DND-41 (cell line): Measurements from ENCODE around the gene GPRC5D.

Experiments used
- ATAC-seq: fragments of 200-7000 bp; cut with Tn5 transposase; 3 replicates; pipeline ENCODE4 v1.9.1; 2021; ENCODE audit warnings: low read depth; ENCODE audit not compliant: insufficient read depth
- DNase-seq: peaks from one replicate; pipeline ENCODE4 v3.0.0-alpha.2; 2020
- H2AFZ ChIP-seq: 2 replicates; pipeline ENCODE4 v1.6.0; 2012; ENCODE audit warnings: low read depth, low read length
- H3K27ac ChIP-seq: 2 replicates; pipeline ENCODE4 v1.5.1; 2012; ENCODE audit warnings: low read length, inconsistent platforms
- H3K27me3 ChIP-seq: fragments of 200-600 bp; sonication (generic); 2 replicates; pipeline ENCODE4 v1.6.0; 2012; ENCODE audit warnings: low read length, mild to moderate bottlenecking, inconsistent platforms; ENCODE audit not compliant: insufficient read depth, poor library complexity
- H3K36me3 ChIP-seq: 2 replicates; pipeline ENCODE4 v1.5.1; 2012; ENCODE audit warnings: low read length, inconsistent platforms; ENCODE audit not compliant: insufficient read depth
- H3K4me1 ChIP-seq: 2 replicates; pipeline ENCODE4 v1.5.1; 2012; ENCODE audit warnings: mild to moderate bottlenecking, low read length; ENCODE audit not compliant: insufficient read depth
- H3K4me2 ChIP-seq: 2 replicates; pipeline ENCODE4 v1.6.0; 2012; ENCODE audit warnings: mild to moderate bottlenecking, moderate library complexity, low read length, inconsistent platforms; ENCODE audit not compliant: insufficient read depth
- H3K4me3 ChIP-seq, 2 experiments: fragments of 200-600 bp in 1 of 2; shearing (Covaris generic) in 1 of 2; 2 replicates each; pipeline ENCODE4 v1.5.1; 2012 to 2016; ENCODE audit warnings: inconsistent platforms in 2 of 2, low read length in 2 of 2, mild to moderate bottlenecking in 2 of 2, low read depth in 1 of 2, moderate library complexity in 1 of 2
- H3K79me2 ChIP-seq: 2 replicates; pipeline ENCODE4 v1.6.0; 2012; ENCODE audit warnings: low read length, inconsistent platforms; ENCODE audit not compliant: insufficient read depth
- H3K9ac ChIP-seq: 2 replicates; pipeline ENCODE4 v1.6.0; 2012; ENCODE audit warnings: low read depth, mild to moderate bottlenecking, inconsistent platforms, low read length, moderate library complexity
- H3K9me3 ChIP-seq: 2 replicates; pipeline ENCODE4 v1.5.1; 2012; ENCODE audit warnings: low read length, moderate library complexity, mild to moderate bottlenecking, inconsistent platforms; ENCODE audit not compliant: insufficient read depth, severe bottlenecking
- H4K20me1 ChIP-seq: 2 replicates; pipeline ENCODE4 v1.6.0; 2012; ENCODE audit warnings: low read length; ENCODE audit not compliant: insufficient read depth
- EZH2 ChIP-seq: IDR thresholded peaks from 3 replicates; pipeline ENCODE4 v1.6.1; 2012; ENCODE audit warnings: borderline replicate concordance, low read depth, mild to moderate bottlenecking, moderate library complexity, low read length, inconsistent platforms; ENCODE audit not compliant: severe bottlenecking
- TF ChIP-seq, protein P1 (sequence below): IDR thresholded peaks from 2 replicates; pipeline ENCODE4 v1.5.1; 2012; ENCODE audit warnings: borderline replicate concordance, low read length, moderate library complexity, mild to moderate bottlenecking; ENCODE audit not compliant: poor library complexity, severe bottlenecking; ENCODE audit errors: extremely low read depth

Gene GPRC5D

DNA sequence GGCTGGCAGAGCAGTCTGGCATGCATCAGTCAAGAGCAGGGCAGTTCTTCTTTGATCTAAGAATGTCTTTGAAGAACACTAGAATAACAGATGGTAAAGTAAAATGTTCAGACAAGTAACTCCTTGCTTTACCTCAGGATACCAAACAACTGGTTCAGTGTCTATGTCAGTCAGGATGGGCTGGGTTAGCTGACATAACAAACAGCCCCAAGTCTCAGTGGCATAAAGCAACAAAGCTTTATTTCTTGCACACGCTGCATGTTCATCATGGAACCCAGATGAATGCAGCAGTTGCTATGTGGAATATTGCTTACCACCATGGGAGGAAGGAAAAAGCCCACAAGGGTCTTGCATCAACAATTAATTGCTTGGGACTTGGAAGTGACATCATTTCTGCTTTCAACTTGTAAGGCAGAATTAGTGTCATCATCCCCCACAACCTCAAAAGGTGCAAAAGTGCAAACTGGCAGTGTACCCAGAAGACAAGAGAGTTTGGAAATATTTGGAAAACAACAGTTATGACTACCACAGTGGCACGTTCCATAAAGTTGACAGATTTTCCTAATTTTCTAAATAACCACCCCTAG lies 21.2 kb downstream of the GPRC5D start:
- Histone ChIP-seq H3K36me3 (no peaks in the 10 kb centered on the region), H4K20me1 (no peaks in the 10 kb centered on the region), H3K27ac (no peak overlapping the region), H3K4me3 (no peak overlapping the region), H2AFZ (no peak overlapping the region), H3K9ac (no peak overlapping the region), H3K4me1 (no peaks in the 10 kb centered on the region), H3K9me3 (no peaks in the 10 kb centered on the region), H3K79me2 (no peaks in the 10 kb centered on the region), H3K27me3 (no peaks in the 10 kb centered on the region), H3K4me2 (no peak overlapping the region)
- TF ChIP-seq EZH2, result no peak
- TF ChIP-seq, protein P1, sequence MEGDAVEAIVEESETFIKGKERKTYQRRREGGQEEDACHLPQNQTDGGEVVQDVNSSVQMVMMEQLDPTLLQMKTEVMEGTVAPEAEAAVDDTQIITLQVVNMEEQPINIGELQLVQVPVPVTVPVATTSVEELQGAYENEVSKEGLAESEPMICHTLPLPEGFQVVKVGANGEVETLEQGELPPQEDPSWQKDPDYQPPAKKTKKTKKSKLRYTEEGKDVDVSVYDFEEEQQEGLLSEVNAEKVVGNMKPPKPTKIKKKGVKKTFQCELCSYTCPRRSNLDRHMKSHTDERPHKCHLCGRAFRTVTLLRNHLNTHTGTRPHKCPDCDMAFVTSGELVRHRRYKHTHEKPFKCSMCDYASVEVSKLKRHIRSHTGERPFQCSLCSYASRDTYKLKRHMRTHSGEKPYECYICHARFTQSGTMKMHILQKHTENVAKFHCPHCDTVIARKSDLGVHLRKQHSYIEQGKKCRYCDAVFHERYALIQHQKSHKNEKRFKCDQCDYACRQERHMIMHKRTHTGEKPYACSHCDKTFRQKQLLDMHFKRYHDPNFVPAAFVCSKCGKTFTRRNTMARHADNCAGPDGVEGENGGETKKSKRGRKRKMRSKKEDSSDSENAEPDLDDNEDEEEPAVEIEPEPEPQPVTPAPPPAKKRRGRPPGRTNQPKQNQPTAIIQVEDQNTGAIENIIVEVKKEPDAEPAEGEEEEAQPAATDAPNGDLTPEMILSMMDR, result no peak
- DNase-seq (no peak), ATAC-seq (no peak)

DNA sequence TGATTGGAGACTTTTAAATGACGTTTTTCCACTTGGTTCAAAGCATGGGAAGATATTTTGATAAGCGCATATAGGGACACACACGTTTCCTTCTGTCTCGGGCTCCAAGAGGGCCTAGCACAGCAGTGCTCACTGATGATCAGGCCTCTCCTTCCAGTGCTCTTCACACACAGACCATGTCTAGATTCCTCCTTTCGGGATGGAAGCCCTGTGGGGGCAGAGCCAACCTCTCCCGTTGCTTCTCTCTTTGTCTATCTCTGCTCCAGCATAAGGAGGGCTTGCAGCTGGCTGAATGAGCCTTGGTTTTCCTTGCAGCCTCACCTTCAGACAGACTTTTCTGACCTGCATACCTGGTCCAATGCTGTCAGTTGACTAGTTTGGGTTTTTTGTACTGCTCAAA lies 22.3 kb downstream of the GPRC5D start:
- Histone ChIP-seq H3K27ac (no peak overlapping the region), H3K9ac (no peak overlapping the region), H3K4me1 (no peaks in the 10 kb centered on the region), H3K9me3 (no peaks in the 10 kb centered on the region), H2AFZ (no peak overlapping the region), H3K4me2 (no peak overlapping the region), H3K4me3 (no peak overlapping the region), H4K20me1 (no peaks in the 10 kb centered on the region), H3K79me2 (no peaks in the 10 kb centered on the region), H3K27me3 (no peaks in the 10 kb centered on the region), H3K36me3 (no peaks in the 10 kb centered on the region)
- DNase-seq, result no peak
- ATAC-seq, result no peak
- TF ChIP-seq, protein P1, result no peak
- TF ChIP-seq EZH2, result no peak

DNA sequence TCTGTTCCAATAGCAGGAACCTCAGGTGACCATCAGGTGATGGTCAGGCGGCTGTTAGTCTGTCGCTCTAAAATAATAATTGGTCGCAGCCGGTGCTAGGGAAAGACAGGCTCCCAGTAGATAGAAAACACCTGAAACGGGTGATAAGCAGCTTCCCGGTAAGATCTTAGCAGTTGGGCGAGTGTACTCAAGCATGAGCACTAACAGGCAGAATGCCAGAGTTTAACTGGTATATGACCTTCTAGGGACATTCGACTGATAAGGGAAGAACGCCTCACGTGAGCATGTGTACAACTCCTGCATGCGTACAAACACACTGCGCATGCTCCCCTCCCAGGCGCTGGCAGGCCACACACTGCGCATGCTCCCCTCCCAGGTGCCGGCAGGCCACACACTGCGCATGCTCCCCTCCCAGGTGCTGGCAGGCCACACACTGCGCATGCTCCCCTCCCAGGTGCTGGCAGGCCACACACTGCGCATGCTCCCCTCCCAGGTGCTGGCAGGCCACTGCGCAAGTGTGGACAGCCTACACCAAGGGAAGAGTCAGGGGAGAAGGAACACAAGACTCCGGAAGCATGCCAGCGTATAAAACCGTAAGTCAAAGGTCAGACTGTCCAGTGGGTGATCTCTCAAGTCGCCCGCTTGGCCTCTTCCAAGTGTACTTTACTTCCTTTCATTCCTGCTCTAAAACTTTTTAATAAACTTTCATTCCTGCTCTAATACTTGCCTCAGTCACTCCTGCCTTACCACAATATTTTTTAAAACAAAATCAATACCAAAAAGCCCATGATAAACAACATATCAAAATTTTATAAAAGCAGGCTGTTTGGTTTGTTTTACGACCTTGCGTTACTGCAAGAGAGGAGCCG lies 24.5 kb downstream of the GPRC5D start:
- TF ChIP-seq EZH2, result no peak
- TF ChIP-seq, protein P1, result no peak
- H2AFZ ChIP-seq, result no peak overlapping the region

More for the DNA sequence above, 24.5 kb downstream of the GPRC5D start:
- H3K4me3 ChIP-seq, result no peak overlapping the region
- H3K4me2 ChIP-seq, result no peak overlapping the region
- no peaks in the 10 kb centered on the region for H4K20me1 ChIP-seq
- ATAC-seq (no peak), DNase-seq (no peak)
- no peaks in the 10 kb centered on the region for H3K27me3 ChIP-seq
- H3K9ac ChIP-seq, result no peak overlapping the region
- H3K4me1 ChIP-seq, result no peaks in the 10 kb centered on the region
- H3K27ac ChIP-seq, result no peak overlapping the region
- H3K9me3 ChIP-seq, result no peaks in the 10 kb centered on the region
- H3K36me3 ChIP-seq, result no peaks in the 10 kb centered on the region
- H3K79me2 ChIP-seq, result no peaks in the 10 kb centered on the region
